ENCODE results near the gene ARHGAP45. TPM values are rescaled to one million over a fixed set of nuclear protein-coding genes. Genes with fewer than 3 reads are reported as not detected.

Gene ARHGAP45
- total and polyA plus RNA-seq, 3 donors from 2014 or later = 14.1 to 31.7 (median 20.7) TPM

DNA sequence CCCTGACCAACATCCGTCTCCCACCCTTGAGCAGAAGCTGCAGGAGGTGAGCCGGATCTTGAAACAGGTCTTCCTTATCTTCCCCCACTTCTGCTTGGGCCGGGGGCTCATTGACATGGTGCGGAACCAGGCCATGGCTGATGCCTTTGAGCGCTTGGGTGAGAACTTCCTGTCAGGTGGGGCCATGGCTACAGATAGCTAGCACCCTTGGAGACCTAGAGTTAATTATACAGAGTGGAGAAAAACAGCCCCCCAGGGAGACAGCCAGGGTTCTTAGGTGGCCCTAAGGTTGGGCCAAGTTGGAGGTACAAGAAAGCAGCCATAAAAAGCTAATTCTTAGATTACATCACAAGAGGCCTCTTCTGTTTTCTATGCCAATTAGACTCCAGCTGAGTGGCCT lies 8.9 kb upstream of the ARHGAP45 start:
- Histone ChIP-seq H3K27me3 (no peaks in the 10 kb centered on the region), H3K4me1 (no peaks in the 10 kb centered on the region), H3K4me3 (no peak overlapping the region), H3K27ac (no peak overlapping the region), H3K9me3 (no peaks in the 10 kb centered on the region), H3K36me3 (ENCODE audit: low read depth, missing control alignments) (no peaks in the 10 kb centered on the region)
- WGBS, 2 donors = 94 to 96% methylated on average over 5 of the region's 5 CpGs
- no peak for DNase-seq
- TF ChIP-seq, protein P1, sequence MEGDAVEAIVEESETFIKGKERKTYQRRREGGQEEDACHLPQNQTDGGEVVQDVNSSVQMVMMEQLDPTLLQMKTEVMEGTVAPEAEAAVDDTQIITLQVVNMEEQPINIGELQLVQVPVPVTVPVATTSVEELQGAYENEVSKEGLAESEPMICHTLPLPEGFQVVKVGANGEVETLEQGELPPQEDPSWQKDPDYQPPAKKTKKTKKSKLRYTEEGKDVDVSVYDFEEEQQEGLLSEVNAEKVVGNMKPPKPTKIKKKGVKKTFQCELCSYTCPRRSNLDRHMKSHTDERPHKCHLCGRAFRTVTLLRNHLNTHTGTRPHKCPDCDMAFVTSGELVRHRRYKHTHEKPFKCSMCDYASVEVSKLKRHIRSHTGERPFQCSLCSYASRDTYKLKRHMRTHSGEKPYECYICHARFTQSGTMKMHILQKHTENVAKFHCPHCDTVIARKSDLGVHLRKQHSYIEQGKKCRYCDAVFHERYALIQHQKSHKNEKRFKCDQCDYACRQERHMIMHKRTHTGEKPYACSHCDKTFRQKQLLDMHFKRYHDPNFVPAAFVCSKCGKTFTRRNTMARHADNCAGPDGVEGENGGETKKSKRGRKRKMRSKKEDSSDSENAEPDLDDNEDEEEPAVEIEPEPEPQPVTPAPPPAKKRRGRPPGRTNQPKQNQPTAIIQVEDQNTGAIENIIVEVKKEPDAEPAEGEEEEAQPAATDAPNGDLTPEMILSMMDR (IDR thresholded peaks at IDR 0.05) = no peak
- no peak for TF ChIP-seq POLR2A (IDR thresholded peaks at IDR 0.05)
- intact Hi-C loops (cut with DNase I; ENCODE audit: low total_unique reads) = no loop called here

DNA sequence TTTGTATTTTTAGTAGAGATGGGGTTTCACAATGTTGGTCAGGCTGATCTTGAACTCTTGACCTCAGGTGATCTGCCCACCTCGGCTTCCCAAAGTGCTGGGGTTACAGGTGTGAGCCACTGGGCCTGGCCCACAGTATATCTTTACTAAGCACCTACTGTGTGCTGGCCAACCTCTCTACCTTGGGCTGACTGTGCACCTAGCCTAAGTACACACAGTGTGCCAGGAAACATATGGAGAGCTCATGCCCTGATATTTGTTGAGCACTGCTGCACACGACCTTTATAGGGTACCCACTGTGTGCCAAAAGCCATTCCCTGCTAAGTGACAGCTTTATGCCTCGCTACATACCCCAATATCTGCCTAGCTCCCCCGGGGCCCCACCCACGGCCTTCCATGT lies 6.3 kb upstream of the ARHGAP45 start:
- Histone ChIP-seq H3K27me3 (no peaks in the 10 kb centered on the region), H3K4me3 (no peak overlapping the region), H3K9me3 (no peaks in the 10 kb centered on the region), H3K27ac (no peak overlapping the region), H3K4me1 (no peaks in the 10 kb centered on the region), H3K36me3 (ENCODE audit: low read depth, missing control alignments) (no peaks in the 10 kb centered on the region)
- TF ChIP-seq POLR2A (IDR thresholded peaks at IDR 0.05) = no peak
- TF ChIP-seq, protein P1 (IDR thresholded peaks at IDR 0.05) = no peak
- 78 to 85% methylated on average over 5 of the region's 5 CpGs for WGBS, 2 donors
- intact Hi-C loops (cut with DNase I; ENCODE audit: low total_unique reads) = no loop called here
- DNase-seq = no peak

DNA sequence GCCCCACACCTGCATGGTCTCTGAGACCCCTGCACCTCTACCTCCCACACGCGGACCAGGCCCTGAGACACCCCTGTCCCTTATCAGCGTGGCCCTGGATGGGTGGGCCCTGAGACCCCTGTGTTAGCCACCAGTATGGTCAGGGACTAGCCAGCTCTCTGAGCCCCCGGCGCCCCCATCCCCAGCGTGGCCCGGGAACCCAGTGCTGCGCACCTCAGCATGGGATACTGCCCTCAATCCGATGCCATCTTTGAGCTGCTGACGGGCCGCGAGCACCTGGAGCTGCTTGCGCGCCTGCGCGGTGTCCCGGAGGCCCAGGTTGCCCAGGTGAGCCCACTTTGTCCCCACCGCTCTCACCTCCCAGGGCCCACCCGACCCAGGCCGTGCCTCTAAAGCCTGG lies 5.0 kb upstream of the ARHGAP45 start:
- no peak for DNase-seq
- H3K4me1 ChIP-seq = no peaks in the 10 kb centered on the region
- no peaks in the 10 kb centered on the region for H3K36me3 ChIP-seq (ENCODE audit: low read depth, missing control alignments)
- TF ChIP-seq, protein P1 (IDR thresholded peaks at IDR 0.05) = no peak
- TF ChIP-seq POLR2A (IDR thresholded peaks at IDR 0.05) = no peak
- 76 to 77% methylated on average over 15 to 19 of the region's 20 CpGs for WGBS, 2 donors
- H3K4me3 ChIP-seq = no peak overlapping the region
- H3K9me3 ChIP-seq = no peaks in the 10 kb centered on the region
- intact Hi-C loops (cut with DNase I; ENCODE audit: low total_unique reads) = no loop called here
- H3K27ac ChIP-seq = no peak overlapping the region
- no peaks in the 10 kb centered on the region for H3K27me3 ChIP-seq

DNA sequence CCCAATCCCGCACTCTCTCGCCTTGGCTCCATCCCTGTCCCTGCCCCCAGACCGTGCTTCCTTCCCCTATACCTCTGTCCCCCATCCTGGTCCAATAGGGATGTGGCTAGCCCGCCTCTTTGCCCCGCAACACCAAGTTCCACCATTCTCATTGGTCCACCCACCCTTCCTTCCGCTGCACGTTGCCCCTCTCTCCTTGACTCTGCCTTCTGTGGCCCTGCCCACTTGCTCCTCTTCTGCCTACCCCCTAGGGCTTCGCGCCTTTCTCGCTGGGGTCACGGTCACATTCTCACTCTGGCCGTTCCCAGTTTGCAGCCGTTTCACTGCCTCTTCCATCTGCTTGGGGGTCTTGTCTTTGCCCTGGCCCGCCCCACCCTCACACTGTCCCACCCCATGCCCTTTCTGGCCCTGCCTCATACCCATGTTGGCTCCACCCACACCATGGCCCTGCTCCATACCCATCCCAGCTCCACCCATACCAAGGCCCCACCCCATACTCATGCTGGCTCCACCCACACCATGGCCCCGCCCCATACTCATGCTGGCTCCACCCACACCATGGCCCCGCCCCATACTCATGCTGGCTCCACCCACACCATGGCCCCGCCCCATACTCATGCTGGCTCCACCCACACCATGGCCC lies 4.5 kb upstream of the ARHGAP45 start:
- no peak for TF ChIP-seq POLR2A (IDR thresholded peaks at IDR 0.05)
- TF ChIP-seq, protein P1 (IDR thresholded peaks at IDR 0.05) = no peak
- Histone ChIP-seq H3K9me3 (no peaks in the 10 kb centered on the region), H3K4me3 (no peak overlapping the region), H3K4me1 (peaks cover 4% of the 10 kb centered on the region), H3K27ac (no peak overlapping the region), H3K36me3 (ENCODE audit: low read depth, missing control alignments) (no peaks in the 10 kb centered on the region), H3K27me3 (no peaks in the 10 kb centered on the region)
- intact Hi-C loops (cut with DNase I; ENCODE audit: low total_unique reads) = no loop called here
- 44 to 75% methylated on average over 17 of the region's 17 CpGs for WGBS, 2 donors
- no peak for DNase-seq

Measured in testis (tissue), 3 donors.